Esophagus muscularis mucosa (tissue), 4 donors: ENCODE results near the gene ITGA8.

Experiments
- EP300 ChIP-seq: sonication (generic); formaldehyde crosslinking; IDR thresholded peaks from one replicate; pipeline ENCODE4 v1.6.1; 2017; ENCODE audit warnings: antibody characterized with exemption
- POLR2A ChIP-seq: fragments of 450-650 bp; IDR thresholded peaks from one replicate; pipeline ENCODE4 v1.6.1; 2017; ENCODE audit warnings: antibody characterized with exemption, moderate library complexity, mild to moderate bottlenecking, low read depth
- POLR2AphosphoS5 ChIP-seq, 2 donors: sonication (generic); formaldehyde crosslinking; IDR thresholded peaks; one replicate each; pipeline ENCODE4 v1.6.1; 2017; ENCODE audit warnings: antibody characterized with exemption in 2 of 2
- TF ChIP-seq, protein P1 (sequence below), 3 experiments: fragments of 200-600 bp in 2 of 3; fragments of 450-650 bp in 1 of 3; sonication (generic) in 2 of 3; IDR thresholded peaks; one replicate each; pipeline ENCODE4 v1.5.1; 2017 to 2019; ENCODE audit warnings: antibody characterized with exemption in 3 of 3, mild to moderate bottlenecking in 2 of 3, moderate library complexity in 1 of 3

DNA sequence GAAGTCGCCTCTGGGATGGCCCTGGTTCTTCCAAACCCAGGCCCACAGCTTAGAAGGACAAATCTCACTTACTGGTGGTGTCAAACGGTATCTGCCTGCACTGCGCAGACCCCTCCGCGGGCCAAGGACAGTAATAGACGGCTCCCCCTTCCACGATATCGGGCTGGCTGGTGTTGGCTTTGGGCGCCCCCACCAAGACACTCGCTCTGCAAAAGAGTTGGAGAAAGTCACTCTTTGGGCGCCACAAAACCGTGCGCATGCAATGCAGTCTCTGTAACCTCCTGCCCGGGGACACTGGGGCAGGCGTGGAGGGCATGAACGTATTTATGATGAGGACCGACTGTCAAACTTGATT lies 1.1 kb downstream of the ITGA8 start:
- TF ChIP-seq, protein P1, sequence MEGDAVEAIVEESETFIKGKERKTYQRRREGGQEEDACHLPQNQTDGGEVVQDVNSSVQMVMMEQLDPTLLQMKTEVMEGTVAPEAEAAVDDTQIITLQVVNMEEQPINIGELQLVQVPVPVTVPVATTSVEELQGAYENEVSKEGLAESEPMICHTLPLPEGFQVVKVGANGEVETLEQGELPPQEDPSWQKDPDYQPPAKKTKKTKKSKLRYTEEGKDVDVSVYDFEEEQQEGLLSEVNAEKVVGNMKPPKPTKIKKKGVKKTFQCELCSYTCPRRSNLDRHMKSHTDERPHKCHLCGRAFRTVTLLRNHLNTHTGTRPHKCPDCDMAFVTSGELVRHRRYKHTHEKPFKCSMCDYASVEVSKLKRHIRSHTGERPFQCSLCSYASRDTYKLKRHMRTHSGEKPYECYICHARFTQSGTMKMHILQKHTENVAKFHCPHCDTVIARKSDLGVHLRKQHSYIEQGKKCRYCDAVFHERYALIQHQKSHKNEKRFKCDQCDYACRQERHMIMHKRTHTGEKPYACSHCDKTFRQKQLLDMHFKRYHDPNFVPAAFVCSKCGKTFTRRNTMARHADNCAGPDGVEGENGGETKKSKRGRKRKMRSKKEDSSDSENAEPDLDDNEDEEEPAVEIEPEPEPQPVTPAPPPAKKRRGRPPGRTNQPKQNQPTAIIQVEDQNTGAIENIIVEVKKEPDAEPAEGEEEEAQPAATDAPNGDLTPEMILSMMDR (IDR thresholded peaks at IDR 0.05) = no peak
- TF ChIP-seq POLR2A (no peak), POLR2AphosphoS5 (IDR thresholded peaks at IDR 0.05) (no peak), EP300 (no peak)
